ENCODE measurements around the gene HDAC5.
"Not testable (repeated sequence)": the region's sequence is repeated elsewhere in the genome, so short reads cannot be mapped to it uniquely, and the experiment has no call there.

Gene HDAC5

DNA sequence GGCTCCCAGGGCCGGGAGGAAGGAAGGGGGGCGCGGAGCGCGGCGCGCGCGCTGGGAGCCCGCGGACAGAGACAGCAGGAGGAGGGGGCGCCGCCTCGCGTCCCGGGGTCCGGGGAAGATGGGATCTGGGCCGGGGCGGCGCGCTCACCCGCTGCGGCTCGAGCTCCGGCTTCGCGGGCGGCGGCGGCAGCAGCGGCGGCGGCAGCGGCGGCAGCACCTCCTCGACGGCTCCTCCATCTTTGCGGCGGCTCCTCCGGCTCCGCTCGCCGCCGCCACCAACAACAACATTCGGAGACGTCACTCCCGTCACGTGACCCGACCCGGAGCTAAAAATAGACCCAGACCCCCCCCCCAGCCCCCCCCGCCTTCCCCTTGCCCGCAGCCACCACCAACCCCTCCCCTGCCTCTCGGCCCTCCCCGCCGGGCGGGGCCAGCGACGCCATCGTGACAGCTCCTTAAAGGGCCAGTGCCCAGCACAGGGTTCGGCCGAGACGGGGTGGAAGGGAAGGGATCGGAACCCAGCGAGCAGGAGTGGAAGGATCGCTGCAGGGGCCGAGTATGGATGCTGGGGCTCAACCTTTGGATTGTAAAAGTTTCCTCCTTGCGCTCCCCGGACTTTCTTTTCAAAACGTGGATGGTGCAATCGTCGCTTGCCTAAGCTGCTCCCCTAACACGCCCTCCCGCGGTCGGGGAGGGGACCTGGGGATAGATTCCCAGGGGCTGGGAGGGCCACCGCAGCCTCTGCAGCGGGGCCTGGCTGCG lies at the start of gene HDAC5:
HDAC5 (minus strand) TSS at position 286 of the 762 bp plus-strand sequence. CDS start 6,126 bp downstream, outside the sequence.
- peak; percentile 94 for DNase-seq

DNA sequence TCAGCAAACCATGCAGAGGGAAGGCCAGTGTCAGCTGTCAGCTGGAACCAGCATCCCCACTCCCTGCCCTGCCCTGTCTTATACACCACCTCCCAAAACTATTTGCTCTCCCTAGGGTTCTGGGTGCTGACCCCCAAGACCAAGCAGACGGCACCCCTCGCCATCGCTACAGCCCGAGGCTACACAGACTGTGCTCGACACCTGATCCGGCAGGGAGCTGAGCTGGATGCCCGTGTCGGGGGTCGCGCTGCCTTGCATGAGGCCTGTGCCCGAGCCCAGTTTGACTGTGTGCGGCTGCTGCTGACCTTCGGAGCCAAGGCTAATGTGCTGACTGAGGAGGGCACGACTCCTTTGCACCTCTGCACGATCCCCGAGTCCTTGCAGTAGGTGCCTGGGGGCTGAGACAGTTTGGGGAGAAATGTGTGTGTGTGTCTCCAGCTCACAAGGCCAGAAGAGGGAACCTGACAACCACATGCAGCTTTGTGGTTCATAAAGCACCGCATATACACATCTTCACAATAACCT lies 48.6 kb upstream of the HDAC5 start:
- no peak for DNase-seq

DNA sequence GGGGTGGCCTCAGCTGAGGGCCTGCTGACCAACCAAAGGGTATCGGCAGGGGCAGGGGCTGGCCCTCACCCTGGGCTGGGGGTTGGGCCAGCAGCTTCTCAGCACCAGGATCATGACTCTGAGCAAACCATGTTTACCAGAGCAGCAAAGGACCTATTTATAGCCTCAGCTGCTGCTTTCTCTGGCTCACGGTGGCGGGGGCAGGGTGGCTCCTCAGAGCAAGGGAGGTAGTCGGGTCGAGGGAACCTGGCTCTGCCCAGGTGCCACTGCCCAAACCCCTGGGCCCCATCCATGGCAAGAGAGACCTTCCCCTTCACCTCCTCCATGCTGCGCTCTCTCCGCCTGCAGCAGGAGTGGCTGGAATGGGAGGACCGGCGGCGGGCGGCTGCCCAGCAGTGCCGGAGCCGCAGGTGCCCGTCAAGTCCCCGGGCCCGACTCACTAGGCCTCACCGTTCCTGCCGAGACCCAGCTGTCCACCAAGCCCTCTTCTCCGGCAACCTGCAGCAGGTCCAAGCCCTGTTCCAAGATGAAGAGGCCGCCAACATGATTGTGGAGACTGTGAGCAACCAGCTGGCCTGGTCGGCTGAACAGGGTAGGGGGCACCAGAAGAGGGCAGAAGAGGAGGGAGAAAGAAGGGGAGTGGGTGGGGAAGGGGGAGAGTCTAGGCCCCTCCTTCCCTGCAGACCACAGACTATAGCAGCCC lies 47.2 kb upstream of the HDAC5 start, which contains the start of gene ASB16:
ASB16 (plus strand) TSS at position 206 of the 703 bp plus-strand sequence; CDS start at position 292, 86 bp downstream.
- no peak for DNase-seq

DNA sequence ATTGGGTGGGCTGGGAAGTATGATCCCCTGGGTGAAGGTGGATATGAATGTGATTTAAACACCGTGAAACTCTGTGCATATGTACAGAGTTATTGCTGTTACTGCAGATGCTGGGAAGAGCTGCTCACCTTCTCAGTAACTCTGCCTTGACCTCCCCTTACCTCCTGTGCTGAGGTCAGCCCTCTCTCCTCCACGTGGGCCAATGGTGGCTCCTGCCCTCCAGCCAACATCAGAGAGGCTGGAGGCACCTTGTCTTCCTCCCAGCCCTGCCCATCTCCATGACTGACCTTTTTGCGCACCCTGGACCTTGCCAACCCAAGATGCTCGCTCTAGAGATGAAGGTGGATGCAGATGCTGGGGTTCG lies 46.7 kb upstream of the HDAC5 start:
- no peak for DNase-seq

DNA sequence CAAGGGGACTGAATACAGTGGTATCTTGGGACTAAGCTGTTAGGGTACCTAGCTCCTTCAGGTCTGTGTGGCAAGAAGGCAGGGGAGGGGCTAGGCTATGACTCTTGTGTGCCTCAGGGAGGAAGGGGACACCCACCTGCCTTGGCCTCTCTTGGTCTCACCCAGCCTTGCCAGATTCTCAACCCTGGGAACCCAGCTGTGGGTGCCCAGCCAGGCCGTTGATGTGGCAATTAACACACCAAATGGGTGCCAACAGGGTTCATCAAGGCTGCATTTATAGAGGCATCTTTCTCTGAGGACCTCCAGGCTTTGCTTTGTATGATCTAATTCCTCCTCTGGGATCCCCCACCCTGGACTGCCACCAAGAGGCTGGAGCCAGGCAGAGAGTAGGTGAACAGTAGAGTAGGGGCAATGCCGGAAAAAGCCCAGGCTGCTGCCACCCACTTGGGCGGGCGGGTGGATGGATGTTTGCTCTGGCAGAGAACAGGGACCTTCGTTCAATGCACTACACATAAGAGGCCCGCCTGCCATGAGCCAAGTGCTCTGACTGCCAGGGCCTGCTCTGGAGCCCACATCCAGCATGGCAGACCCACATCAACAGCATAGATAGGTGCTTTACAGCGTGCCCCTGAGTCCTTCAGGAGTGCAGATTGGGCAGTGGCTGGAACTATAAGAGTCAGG lies 43.9 kb upstream of the HDAC5 start:
- no peak for DNase-seq

DNA sequence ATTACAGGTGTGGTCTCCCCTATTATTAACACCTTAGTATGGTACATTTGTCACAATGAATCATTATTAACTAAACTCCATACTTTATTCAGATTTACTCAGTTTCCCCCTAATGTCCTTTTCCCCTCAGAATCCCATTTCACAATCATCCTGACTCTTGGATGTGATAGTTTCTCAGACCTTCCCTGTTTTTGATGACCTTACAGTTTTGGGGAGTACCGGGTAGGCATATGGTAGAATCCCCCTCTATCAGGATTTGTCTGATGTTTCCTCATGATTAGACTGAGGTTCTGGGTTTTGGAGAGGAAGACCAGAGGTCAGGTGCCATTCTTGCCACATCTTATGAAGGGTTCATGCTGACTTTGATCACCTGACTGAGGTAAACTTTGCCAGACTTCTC lies 41.0 kb upstream of the HDAC5 start:
- no peak for DNase-seq

DNA sequence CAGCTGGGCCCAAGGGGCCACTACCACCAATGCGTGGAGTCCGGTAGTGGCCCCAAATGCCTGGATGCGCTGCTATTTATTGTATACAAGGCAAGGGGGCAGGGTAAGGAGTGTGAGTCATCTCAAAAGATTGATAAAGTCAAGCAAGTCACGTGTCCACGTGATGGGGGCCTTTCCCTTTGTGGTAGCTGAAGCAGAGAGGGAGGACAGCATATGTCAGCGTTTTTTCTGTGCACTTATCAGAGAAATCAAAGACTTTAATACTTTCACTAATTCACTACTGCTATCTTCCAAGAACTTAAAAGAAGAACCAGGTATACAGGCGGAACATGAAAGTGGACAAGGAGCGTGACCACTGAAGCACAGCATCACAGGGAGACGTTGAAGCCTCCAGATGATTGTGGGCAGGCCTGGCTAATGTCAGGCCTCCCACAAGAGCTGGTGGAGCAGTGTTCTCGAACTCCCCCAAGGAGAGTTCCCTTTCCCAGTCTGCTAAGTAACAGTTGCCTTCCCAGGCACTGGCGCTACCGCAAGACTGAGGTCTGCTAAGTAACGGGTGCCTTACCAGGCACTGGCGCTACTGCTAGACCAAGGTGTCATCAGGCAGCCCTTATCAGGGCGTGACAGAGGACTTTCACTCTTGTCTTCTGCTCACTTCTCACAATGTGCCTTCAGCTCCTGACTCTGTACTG lies 36.2 kb upstream of the HDAC5 start:
- no peak for DNase-seq

DNA sequence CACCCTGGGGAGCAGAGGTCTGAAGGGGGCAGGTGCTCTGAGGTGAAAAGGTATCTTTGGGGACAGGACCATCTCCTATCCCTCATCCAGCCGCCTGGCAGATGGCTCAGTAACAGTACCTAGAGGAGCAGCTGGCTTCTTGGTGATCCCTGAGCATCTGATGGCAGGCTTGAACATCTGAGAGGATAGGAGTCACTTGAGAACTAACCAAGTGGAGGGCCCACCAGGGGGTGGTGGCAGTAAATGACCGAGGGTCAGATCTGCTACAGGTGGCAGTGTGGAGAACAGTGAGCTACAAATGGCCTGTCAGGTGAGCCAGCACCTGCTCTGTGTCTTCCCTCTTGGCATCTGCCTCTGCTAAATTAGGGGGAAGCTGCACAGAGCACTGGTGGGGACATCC lies 32.0 kb upstream of the HDAC5 start:
- DNase-seq, result no peak

DNA sequence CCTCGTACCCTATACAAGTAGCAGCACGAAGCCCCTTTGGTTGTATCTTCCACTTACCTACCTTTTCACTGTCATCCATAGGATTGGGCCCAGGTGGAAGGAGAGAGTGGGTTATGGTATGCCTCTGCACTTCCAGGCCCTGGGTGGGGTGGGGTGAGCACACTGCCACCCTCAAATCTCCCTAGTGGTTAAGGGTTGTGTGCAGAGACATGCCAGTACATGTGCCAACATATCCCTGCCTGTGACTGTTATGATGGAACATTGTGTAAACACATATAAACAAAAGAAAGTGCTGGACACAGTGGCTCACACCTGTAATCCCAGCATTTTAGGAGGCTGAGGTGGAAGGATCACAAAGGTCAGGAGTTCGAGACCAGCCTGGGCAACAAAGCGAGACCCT lies 29.4 kb upstream of the HDAC5 start:
- no peak for DNase-seq

DNA sequence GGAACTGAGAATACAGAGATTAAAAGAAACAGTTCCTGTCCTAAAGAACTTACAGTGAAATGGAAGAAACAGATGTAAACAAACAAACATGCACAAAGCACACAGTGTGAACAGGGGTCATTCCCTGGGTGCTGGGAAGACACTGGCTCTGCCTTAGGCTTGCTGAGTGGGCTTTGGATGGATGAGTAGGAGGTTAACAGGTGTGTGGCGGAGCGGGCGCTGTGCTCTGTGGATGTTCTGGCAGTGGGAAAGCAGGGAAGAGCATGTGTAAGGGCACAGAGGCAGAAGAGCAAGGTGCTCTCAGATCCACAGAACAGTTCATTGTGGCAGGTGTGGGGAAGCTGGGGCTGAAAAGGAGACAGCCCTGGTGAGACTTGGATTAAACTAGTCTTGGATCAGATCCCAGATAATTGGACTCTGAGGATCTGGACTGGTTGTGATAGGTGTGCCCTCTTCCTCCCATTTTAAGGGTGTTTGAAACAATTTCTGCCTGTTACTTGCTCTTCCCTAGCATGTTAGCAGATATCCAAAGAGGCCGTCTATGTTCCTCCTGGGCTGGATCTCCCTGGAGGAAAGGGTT lies 26.4 kb upstream of the HDAC5 start:
- no peak for DNase-seq

DNA sequence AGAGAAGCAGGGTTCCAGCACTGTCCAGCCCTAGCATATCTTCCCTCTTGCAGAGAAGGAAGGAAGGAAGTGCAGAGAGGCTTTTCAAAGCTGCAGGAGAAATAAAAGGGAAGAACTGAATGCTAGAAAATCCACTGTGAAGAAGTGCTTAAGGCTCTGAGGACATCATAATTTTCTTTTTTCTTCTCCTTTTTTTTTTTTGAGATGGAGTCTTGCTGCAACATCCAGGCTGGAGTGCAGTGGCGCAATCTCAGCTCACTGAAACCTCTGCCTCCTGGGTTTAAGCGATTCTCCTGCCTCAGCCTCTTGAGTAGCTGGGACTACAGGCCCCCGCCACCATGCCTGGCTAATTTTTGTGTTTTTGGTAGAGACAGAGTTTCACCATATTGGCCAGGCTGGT lies 25.6 kb upstream of the HDAC5 start:
- DNase-seq, result not testable (repeated sequence)

DNA sequence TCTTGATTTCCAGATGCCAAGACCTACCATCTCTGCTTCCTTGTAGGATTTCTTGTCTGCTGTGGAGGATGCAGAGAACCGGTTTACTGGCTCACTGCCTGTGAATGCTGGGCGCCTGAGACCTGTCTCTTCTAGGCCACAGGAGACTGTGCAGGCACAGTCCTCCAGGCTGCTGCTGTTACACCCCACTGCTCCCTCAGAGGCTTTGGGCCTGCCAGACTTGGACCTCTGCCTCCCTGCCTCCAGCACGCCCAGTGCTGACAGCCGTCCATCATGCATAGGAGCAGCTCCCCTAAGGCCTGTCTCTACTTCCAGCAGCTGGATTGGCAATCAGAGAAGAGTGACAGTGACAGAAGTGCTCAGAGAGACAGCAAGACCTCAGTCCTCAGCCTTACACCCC lies 24.4 kb upstream of the HDAC5 start:
- no peak for DNase-seq

DNA sequence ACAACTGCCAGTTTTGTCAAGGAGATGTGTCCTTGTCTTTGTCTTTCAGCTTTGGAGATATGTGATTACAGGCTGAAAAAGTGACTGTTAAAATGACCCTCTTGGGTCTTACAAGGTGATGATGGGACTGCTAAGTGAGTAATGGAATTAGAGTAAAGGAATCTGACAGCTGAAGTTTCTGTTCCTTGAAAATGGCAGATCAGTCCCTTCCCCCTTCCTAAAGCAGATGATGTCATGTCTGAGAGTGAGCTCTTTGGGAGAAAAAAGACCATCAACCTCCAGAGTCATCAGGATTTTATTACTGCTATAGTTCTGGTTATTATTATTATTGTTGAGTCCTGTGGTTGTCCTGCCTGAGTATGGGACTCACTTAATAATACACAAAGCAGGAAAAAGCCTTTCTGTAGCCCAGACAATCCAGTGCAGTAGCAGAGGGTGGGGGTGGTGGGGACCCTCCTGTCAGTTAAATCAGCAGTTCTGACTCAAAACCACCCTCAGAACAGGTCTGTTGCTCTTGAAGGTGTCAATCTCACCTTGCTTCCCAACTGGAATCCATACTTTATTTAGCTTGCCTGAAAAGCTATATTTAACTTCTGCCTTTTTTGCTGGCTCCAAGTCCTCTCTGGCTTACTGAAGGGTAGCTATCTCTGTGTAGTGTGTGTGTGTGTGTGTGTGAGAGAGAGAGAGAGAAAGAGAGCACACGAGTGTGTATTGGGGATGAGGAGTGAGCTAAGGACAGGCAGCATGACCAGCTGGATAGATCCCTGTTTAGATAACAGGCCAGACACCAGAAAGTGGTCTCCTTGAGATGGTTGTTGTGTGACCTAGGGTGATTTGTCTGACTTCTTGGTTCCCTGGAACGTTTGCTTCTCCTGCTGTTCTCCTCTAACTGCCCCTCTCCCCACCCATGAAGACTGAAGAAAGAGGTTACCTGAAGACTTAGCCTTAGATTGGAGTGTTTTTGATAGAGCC lies 23.2 kb upstream of the HDAC5 start:
- no peak for DNase-seq

DNA sequence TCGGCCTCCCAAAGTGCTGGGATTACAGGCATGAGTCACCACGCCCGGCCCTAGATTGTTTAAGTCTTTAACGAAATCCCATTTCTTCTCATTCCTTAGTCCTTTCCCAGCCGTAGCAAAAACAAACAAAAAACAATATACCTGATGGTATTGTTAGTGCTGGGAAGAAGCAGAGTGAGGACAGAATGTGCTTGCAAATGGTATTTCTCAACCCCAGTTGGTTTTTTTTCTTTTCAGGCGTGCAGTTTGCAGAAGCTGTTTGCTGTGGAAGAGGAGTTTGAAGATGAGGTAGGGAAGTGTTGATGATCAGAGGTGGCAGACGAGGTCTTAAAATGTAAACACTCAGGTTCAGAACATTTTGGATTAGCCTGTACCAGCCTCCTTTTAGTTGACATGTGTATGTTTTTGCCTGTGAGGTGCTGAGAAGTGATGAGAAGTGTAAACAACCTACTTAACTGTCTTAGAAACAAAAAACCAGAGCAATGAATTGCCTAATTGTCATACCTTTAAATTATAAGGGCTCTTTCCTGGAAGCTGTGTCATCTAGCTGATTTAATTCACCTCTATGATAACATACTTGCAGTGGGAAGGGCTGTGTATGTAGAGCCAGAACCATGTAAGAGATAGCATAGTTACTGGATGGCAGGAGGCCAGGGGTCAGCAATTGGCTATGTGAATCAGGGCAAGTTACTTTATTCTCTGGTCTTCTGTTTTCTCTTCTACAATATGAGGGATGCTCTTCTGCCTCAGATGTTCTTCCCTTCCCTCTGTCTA lies 21.7 kb upstream of the HDAC5 start:
- no peak for DNase-seq

DNA sequence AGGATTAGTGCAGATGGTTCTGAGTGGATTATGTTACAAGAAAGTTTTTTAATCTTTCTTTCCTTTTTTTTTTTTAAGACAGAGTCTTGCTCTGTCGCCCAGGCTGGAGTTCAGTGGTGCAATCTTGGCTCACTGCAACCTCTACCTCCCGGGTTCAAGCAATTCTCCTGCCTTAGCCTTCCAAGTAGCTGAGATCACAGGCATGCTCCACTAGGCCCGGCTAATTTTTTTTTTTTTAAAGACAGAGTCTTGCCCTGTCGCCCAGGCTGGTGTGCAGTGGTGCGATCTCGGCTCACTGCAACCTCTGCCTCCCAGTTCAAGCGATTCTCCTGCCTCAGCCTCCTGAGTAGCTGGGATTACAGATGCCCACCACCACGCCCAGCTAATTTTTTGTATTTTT lies 20.5 kb upstream of the HDAC5 start:
- not testable (repeated sequence) for DNase-seq

DNA sequence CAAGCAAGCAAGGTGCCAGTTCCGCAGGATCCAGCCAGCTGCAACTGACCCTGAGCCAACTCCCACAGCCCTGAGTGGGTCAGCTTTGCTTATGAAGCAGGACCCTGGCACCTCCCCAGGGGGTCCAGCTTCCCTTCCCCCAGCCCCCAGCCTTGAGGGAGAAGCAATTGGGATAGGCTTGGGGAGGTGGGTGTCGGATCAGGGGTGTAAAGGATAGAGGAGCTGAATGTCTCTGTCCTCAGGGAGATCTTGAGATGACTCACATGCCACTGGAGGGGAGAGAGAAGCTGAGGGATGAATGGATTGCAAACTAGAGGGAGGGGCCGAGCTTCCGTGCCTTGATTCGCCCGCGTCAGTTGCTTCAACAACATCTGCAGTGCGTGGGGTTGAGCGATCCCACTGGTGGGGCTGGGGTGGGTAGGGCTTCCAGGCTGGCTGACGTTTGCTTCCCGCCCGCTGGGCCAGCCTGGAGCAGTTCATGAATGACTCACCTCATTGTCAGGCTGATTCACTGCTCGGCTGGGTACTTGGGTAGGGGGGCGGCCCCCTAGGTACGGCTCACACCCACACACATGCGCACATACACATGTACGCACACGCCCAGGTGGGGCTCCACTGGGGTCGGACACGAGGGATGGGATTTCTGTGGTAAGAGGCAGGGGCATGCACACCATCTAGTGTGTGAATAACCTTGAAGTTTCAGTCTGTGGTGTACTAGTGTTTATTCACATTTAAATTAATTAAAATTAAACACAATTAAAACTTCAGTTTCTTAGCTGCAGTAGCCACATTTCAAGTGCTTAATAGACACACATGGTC lies 14.7 kb upstream of the HDAC5 start:
- DNase-seq, result peak; percentile 99

DNA sequence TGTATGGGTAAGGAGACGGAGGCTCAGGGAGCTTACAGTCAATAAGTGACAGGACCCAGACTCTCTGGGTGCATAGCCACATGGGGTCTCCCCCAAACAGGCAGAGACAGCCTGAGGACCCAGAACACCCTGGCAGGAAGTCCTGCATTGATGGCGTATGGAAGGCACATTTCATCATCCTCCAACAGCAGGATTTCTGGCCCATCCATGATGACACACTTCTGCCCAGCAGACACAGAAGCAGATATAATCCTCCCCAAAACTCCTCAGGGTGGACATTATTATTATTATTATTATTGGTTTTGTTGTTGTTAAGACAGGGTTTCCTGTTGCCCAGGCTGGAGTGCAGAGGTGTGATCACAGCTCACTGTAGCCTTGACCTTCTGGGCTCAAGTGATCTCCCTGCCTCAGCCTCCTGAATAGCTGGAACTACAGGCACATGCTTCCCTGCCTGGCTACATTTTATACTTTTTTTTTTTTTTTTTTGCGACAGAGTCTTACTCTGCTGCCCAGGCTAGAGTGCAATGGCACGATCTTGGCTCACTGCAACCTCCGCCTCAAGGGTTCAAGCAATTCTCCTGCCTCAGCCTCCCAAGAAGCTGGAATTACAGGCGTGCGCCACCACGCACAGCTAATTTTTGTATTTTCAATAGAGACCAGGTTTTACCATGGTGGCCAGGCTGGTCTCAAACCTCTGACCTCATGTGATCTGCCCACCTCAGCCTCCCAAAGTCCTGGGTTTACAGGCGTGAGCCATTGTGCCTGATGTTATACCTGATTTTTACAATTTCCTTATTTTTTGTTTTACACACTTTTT lies 11.5 kb upstream of the HDAC5 start:
- peak; percentile 13 for DNase-seq

DNA sequence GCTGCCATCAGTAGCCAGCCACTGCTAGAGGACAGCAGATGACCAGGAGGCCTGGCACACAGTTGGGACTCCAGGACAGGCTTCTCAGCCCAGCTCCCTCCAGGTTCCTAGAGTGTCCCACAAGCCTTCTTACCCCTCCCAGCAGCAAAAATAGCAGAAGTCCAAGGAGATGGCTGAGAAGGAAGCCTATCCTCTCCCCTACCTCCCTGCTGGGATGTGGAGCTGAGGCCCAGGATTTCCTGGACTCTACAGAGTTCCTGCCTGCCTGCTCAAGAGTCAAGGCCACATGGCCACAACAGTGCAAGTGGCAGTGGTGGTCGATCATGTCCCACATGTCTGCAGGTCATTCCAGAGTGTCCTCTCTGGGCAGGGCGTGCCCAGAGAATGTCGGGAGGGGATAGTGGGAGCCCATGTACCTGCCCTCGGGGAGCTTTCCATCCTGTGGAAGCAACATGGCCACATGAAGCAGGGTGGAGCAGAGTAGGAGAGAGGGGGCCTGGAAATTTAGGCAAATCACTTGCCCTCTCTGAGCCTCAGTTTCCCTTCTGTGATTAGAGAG lies 10.6 kb upstream of the HDAC5 start:
- DNase-seq, result no peak

Data from fibroblast of upper back skin (primary cell).